SK-N-SH (cell line): ENCODE measurements around the gene IL11. TPM values are rescaled to one million over a fixed set of nuclear protein-coding genes. Genes with fewer than 3 reads are reported as not detected.

Experiments
- CTCF ChIA-PET: fragments of 300-600, 350-600 bp; formaldehyde crosslinking; extraction: SDS; loops from one replicate; lab custom pipeline; 2021; lab: Yijun Ruan, JAX
- POLR2A ChIA-PET: fragments of 350-600 bp; sonication (Branson Sonifier 250); formaldehyde crosslinking; extraction: SDS; loops from one replicate; lab custom pipeline; 2020; ENCODE audit warnings: antibody characterized with exemption, inconsistent platforms; lab: Yijun Ruan, JAX
- DNase-seq: peaks from one replicate; pipeline ENCODE4 v3.0.0; 2012
- H2AFZ ChIP-seq: fragments of 200-600 bp; sonication (generic); 2 replicates; pipeline ENCODE4 v1.8.1; 2016; ENCODE audit warnings: antibody characterized with exemption, mild to moderate bottlenecking, low read depth
- H3F3A ChIP-seq: fragments of 200-600 bp; sonication (generic); replicated peaks from 2 replicates; pipeline ENCODE3; 2016; ENCODE audit warnings: antibody characterized with exemption, mild to moderate bottlenecking; ENCODE audit not compliant: insufficient read depth
- H3K27ac ChIP-seq, 2 experiments: fragments of 200-500 bp in 1 of 2; fragments of 200-600 bp in 1 of 2; sonication (Bioruptor generic) in 1 of 2; sonication (generic), shearing (Covaris generic) in 1 of 2; 2 replicates each; pipeline versions ENCODE4 v1.5.1 to v1.6.1; 2014 to 2016; ENCODE audit warnings: low read depth in 2 of 2, inconsistent platforms in 1 of 2, low read length in 1 of 2, mild to moderate bottlenecking in 1 of 2, mixed read lengths in 1 of 2
- H3K27me3 ChIP-seq: fragments of 200-600 bp; sonication (generic), shearing (Covaris generic); 2 replicates; pipeline ENCODE4 v1.6.1; 2016; ENCODE audit warnings: mixed run types; ENCODE audit not compliant: insufficient read depth
- H3K36me3 ChIP-seq, 2 experiments: fragments of 200-500 bp in 1 of 2; fragments of 200-600 bp in 1 of 2; sonication (Bioruptor generic) in 1 of 2; sonication (generic) in 1 of 2; replicated peaks in 1 of 2; 2 replicates each; pipeline versions ENCODE3 to v1.5.1; 2014 to 2016; ENCODE audit warnings: low read length in 1 of 2, mild to moderate bottlenecking in 1 of 2; ENCODE audit not compliant: insufficient read depth in 2 of 2, control insufficient read depth in 1 of 2
- H3K4me1 ChIP-seq, 2 experiments: fragments of 200-500 bp in 1 of 2; fragments of 200-600 bp in 1 of 2; sonication (Bioruptor generic) in 1 of 2; sonication (generic), shearing (Covaris generic) in 1 of 2; 2 replicates each; pipeline versions ENCODE4 v1.5.1 to v1.6.1; 2014 to 2016; ENCODE audit warnings: low read depth in 1 of 2, low read length in 1 of 2, mixed run types in 1 of 2; ENCODE audit not compliant: insufficient read depth in 2 of 2, control insufficient read depth in 1 of 2
- H3K4me2 ChIP-seq: fragments of 200-600 bp; sonication (generic), shearing (Covaris generic); 2 replicates; pipeline ENCODE4 v1.6.1; 2017; ENCODE audit warnings: mixed run types
- H3K4me3 ChIP-seq, 2 experiments: fragments of 200-500 bp in 1 of 2; fragments of 200-600 bp in 1 of 2; sonication (Bioruptor generic) in 1 of 2; sonication (generic), shearing (Covaris generic) in 1 of 2; 2 replicates each; pipeline versions ENCODE4 v1.5.1 to v1.8.1; 2014 to 2016; ENCODE audit warnings: low read depth in 2 of 2, inconsistent platforms in 1 of 2, low read length in 1 of 2, mild to moderate bottlenecking in 1 of 2, mixed read lengths in 1 of 2, moderate library complexity in 1 of 2
- H3K79me2 ChIP-seq: fragments of 200-600 bp; sonication (generic); 2 replicates; pipeline ENCODE4 v1.8.1; 2017; ENCODE audit warnings: mild to moderate bottlenecking; ENCODE audit not compliant: insufficient read depth
- H3K9ac ChIP-seq: fragments of 200-600 bp; sonication (generic); 2 replicates; pipeline ENCODE4 v1.6.1; 2017; ENCODE audit warnings: mixed run types
- H3K9me2 ChIP-seq: fragments of 200-600 bp; sonication (generic); 2 replicates; pipeline ENCODE4 v1.6.1; 2017; ENCODE audit warnings: mixed run types
- H3K9me3 ChIP-seq: fragments of 200-600 bp; sonication (generic); 2 replicates; pipeline ENCODE4 v1.6.1; 2017; ENCODE audit warnings: mixed run types, mild to moderate bottlenecking, moderate library complexity
- H4K20me1 ChIP-seq: fragments of 200-600 bp; sonication (generic); 2 replicates; pipeline ENCODE4 v1.6.1; 2017; ENCODE audit warnings: mild to moderate bottlenecking, mixed run types; ENCODE audit not compliant: insufficient read depth
- CTCF ChIP-seq: fragments of 200-600 bp; sonication (generic); IDR thresholded peaks from 2 replicates; pipeline ENCODE4 v1.6.1; 2017; ENCODE audit warnings: antibody characterized with exemption, mild to moderate bottlenecking, moderate library complexity
- JUND ChIP-seq: IDR thresholded peaks from 2 replicates; pipeline ENCODE4 v1.4.0; 2012
- MEF2A ChIP-seq: IDR thresholded peaks from 2 replicates; pipeline ENCODE4 v1.4.0; 2012; ENCODE audit warnings: low read depth, borderline replicate concordance
- POLR2AphosphoS5 ChIP-seq: IDR thresholded peaks from 2 replicates; pipeline ENCODE4 v1.6.1; 2012; ENCODE audit warnings: low read depth, low read length
- RCOR1 ChIP-seq: fragments of 150-350 bp; IDR thresholded peaks from 2 replicates; pipeline ENCODE4 v1.6.1; 2017; ENCODE audit warnings: antibody characterized with exemption, low read length
- RFX5 ChIP-seq: IDR thresholded peaks from 2 replicates; pipeline ENCODE4 v1.6.1; 2012; ENCODE audit warnings: mild to moderate bottlenecking, improper control_type of control experiment, low read length
- RXRA ChIP-seq: IDR thresholded peaks from 2 replicates; pipeline ENCODE4 v1.4.0; 2012; ENCODE audit warnings: low read depth, mild to moderate bottlenecking, borderline replicate concordance
- TCF12 ChIP-seq: IDR thresholded peaks from 2 replicates; pipeline ENCODE4 v1.4.0; 2012
- ZBTB33 ChIP-seq: IDR thresholded peaks from 2 replicates; pipeline ENCODE4 v1.4.0; 2012; ENCODE audit warnings: low read depth, borderline replicate concordance
- WGBS: methylation state at CpG from one replicate; pipeline ENCODE4 v1.1.6; 2017; ENCODE audit warnings: low lambda C conversion rate; 5-methylcytosine and 5-hydroxymethylcytosine counted together
- polyA plus RNA-seq, 3 experiments: library from polyadenylated mRNA; depleted of rRNA; stranded (reverse); fragments of >200 nt; gene quantifications; 2 replicates each; pipeline ENCODE4 v1.2.3, GENCODE V29; 2012

Gene IL11
- polyA plus RNA-seq, 1 of the 3 experiments (the other 2 are of a cell fraction) = 13.2 TPM

GRCh38 chr19:55384920-55385723, 14.9 kb upstream of the IL11 start:
- POLR2A ChIA-PET = interaction anchor here (1.4 to 1.9 kb wide), 2 partner anchors 22 to 98 kb away, joined by 3 to 12 read pairs; partner anchors contain the start of gene UBE2S
- CTCF ChIA-PET = interaction anchor here (0.6 to 2.9 kb wide), 9 partner anchors 12 to 269 kb away, joined by 3 to 33 read pairs (median 6); partner anchors contain the start of gene DNAAF3
- H3K36me3 ChIP-seq = peaks cover 33 to 36% of the 10 kb centered on the region in 2 experiments
- TF ChIP-seq ZBTB33 (peak; percentile 21; the same call in 1 of the 2 replicates), RXRA (no peak), RCOR1 (no peak), JUND (no peak), CTCF (no peak)
- peaks cover 25 to 46% of the 10 kb centered on the region in 2 experiments; a peak in 3 of 4 replicates for H3K4me1 ChIP-seq
- H3K4me3 ChIP-seq = peak overlapping the region; percentile 86 to 97
- H3K27ac ChIP-seq = peak overlapping the region; percentile 98
- DNase-seq = peak; percentile 90
- peak overlapping the region; percentile 78 for H3K4me2 ChIP-seq
- H3K27me3 ChIP-seq = no peaks in the 10 kb centered on the region
- WGBS = 15% methylated on average over 11 of the region's 34 CpGs
- peaks cover 44% of the 10 kb centered on the region for H3K79me2 ChIP-seq
- peak overlapping the region; percentile 97 for H3K9ac ChIP-seq
- H3K9me3 ChIP-seq = no peaks in the 10 kb centered on the region
- peak overlapping the region; percentile 94 for H2AFZ ChIP-seq
- no peaks in the 10 kb centered on the region for H3K9me2 ChIP-seq
- H3F3A ChIP-seq = peaks cover 23% of the 10 kb centered on the region
- H4K20me1 ChIP-seq = peaks cover 42% of the 10 kb centered on the region

- TF ChIP-seq RCOR1 (no peak), POLR2AphosphoS5 (no peak), JUND (no peak), TCF12 (no peak), MEF2A (no peak), RFX5 (no peak)
- Histone ChIP-seq H3K9ac (peak within 1 kb of the TSS; percentile 97), H3K9me3 (no peaks in the 10 kb centered on the region), H3K27ac (peak within 1 kb of the TSS; percentile 98), H3K79me2 (peaks cover 36% of the 10 kb centered on the region), H3K4me3 (peak within 1 kb of the TSS; percentile 86 to 97), H4K20me1 (peaks cover 34% of the 10 kb centered on the region), H3F3A (peaks cover 16% of the 10 kb centered on the region), H3K27me3 (no peaks in the 10 kb centered on the region), H3K4me1 (peaks cover 18 to 40% of the 10 kb centered on the region in 2 experiments; a peak in 3 of 4 replicates), H2AFZ (peak within 1 kb of the TSS; percentile 94), H3K36me3 (peaks cover 26 to 31% of the 10 kb centered on the region in 2 experiments), H3K9me2 (no peaks in the 10 kb centered on the region), H3K4me2 (peak within 1 kb of the TSS; percentile 78)
- DNase-seq = peak; percentile 30
- 55% methylated on average over 33 of the region's 72 CpGs for WGBS
- CTCF ChIA-PET = interaction anchor here (0.5 to 2.9 kb wide), 25 partner anchors 11 to 270 kb away, joined by 3 to 33 read pairs (median 3); partner anchors contain the start of genes DNAAF3 and IL11
- POLR2A ChIA-PET = interaction anchor here (1.0 to 1.9 kb wide), 7 partner anchors 16 to 157 kb away, joined by 3 to 12 read pairs (median 4); partner anchors contain the start of genes KMT5C, UBE2S and ZNF628
These were observed 14.1 kb upstream of the IL11 start, which contains the start of gene TMEM238 for GRCh38 chr19:55384131-55384919. Gene TMEM238 (minus strand): TSS chr19:55384292. CDS start chr19:55384259, 33 bp downstream.
